Progenitor cell of endocrine pancreas (in vitro differentiated cells): ENCODE data around the gene ACYP2. TPM values are rescaled to one million over a fixed set of nuclear protein-coding genes. Genes with fewer than 3 reads are reported as not detected.

Source experiments
- DNase-seq: peaks from one replicate; pipeline ENCODE4 v3.0.0; 2021; ENCODE audit warnings: low spot score; ENCODE audit not compliant: unreplicated experiment
- H3K27ac Mint-ChIP-seq: 2 replicates; pipeline ENCODE4 v1.8.0; 2021; ENCODE audit warnings: mild to moderate bottlenecking, moderate library complexity, mixed read lengths
- H3K27me3 Mint-ChIP-seq: 2 replicates; pipeline ENCODE4 v1.8.0; 2021; ENCODE audit warnings: mixed read lengths
- H3K36me3 Mint-ChIP-seq: 2 replicates; pipeline ENCODE4 v1.8.0; 2022; ENCODE audit warnings: mixed read lengths; ENCODE audit not compliant: insufficient read depth
- H3K4me1 Mint-ChIP-seq: 2 replicates; pipeline ENCODE4 v1.8.0; 2021; ENCODE audit warnings: low read depth, mixed read lengths
- H3K4me3 Mint-ChIP-seq: 2 replicates; pipeline ENCODE4 v1.8.0; 2021; ENCODE audit warnings: low read depth, mild to moderate bottlenecking, moderate library complexity, mixed read lengths
- H3K9me3 Mint-ChIP-seq: 2 replicates; pipeline ENCODE4 v1.8.0; 2021; ENCODE audit warnings: low read depth, mixed read lengths
- total RNA-seq: library from RNA; stranded (reverse); gene quantifications from 2 replicates; pipeline ENCODE4 v1.2.1, GENCODE V29; 2021
- TF ChIP-seq, protein P1 (sequence below): fragments of 200-600 bp; sonication (generic); IDR thresholded peaks from one replicate; pipeline ENCODE4 v1.5.0; 2021; ENCODE audit warnings: antibody characterized with exemption, mild to moderate bottlenecking; ENCODE audit not compliant: unreplicated experiment

ACYP2 gene
- total RNA-seq, 1 donor from 2014 or later = 8.6 TPM

GRCh38 chr2:54308782-54309181 is 193.4 kb downstream of the ACYP2 start:
- Mint-ChIP-seq H3K9me3 (no peaks in the 10 kb centered on the region), H3K27ac (no peak overlapping the region), H3K27me3 (no peaks in the 10 kb centered on the region), H3K36me3 (no peaks in the 10 kb centered on the region), H3K4me1 (no peaks in the 10 kb centered on the region), H3K4me3 (no peak overlapping the region)
- DNase-seq = no peak
- TF ChIP-seq, protein P1, sequence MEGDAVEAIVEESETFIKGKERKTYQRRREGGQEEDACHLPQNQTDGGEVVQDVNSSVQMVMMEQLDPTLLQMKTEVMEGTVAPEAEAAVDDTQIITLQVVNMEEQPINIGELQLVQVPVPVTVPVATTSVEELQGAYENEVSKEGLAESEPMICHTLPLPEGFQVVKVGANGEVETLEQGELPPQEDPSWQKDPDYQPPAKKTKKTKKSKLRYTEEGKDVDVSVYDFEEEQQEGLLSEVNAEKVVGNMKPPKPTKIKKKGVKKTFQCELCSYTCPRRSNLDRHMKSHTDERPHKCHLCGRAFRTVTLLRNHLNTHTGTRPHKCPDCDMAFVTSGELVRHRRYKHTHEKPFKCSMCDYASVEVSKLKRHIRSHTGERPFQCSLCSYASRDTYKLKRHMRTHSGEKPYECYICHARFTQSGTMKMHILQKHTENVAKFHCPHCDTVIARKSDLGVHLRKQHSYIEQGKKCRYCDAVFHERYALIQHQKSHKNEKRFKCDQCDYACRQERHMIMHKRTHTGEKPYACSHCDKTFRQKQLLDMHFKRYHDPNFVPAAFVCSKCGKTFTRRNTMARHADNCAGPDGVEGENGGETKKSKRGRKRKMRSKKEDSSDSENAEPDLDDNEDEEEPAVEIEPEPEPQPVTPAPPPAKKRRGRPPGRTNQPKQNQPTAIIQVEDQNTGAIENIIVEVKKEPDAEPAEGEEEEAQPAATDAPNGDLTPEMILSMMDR = no peak

GRCh38 chr2:54310311-54310710 is 194.9 kb downstream of the ACYP2 start:
- DNase-seq = no peak
- H3K4me3 Mint-ChIP-seq = no peak overlapping the region
- TF ChIP-seq, protein P1 = no peak
- no peaks in the 10 kb centered on the region for H3K4me1 Mint-ChIP-seq
- no peaks in the 10 kb centered on the region for H3K27me3 Mint-ChIP-seq
- H3K36me3 Mint-ChIP-seq = no peaks in the 10 kb centered on the region
- H3K27ac Mint-ChIP-seq = no peak overlapping the region
- no peaks in the 10 kb centered on the region for H3K9me3 Mint-ChIP-seq

GRCh38 chr2:54310961-54311360 is 195.5 kb downstream of the ACYP2 start:
- Mint-ChIP-seq H3K27ac (no peak overlapping the region), H3K36me3 (no peaks in the 10 kb centered on the region), H3K4me1 (no peaks in the 10 kb centered on the region), H3K27me3 (no peaks in the 10 kb centered on the region), H3K4me3 (no peak overlapping the region), H3K9me3 (peaks cover under 1% of the 10 kb centered on the region)
- TF ChIP-seq, protein P1 = no peak
- DNase-seq = no peak

- Mint-ChIP-seq H3K27me3 (no peaks in the 10 kb centered on the region), H3K4me3 (no peak overlapping the region), H3K36me3 (no peaks in the 10 kb centered on the region), H3K4me1 (no peaks in the 10 kb centered on the region), H3K27ac (no peak overlapping the region), H3K9me3 (peaks cover 6% of the 10 kb centered on the region)
- TF ChIP-seq, protein P1 = no peak
- DNase-seq = no peak
These were observed 197.7 kb downstream of the ACYP2 start for GRCh38 chr2:54313147-54313546.

GRCh38 chr2:54317973-54318372 is 202.6 kb downstream of the ACYP2 start:
- Mint-ChIP-seq H3K9me3 (peaks cover 6% of the 10 kb centered on the region), H3K27me3 (no peaks in the 10 kb centered on the region), H3K4me1 (no peaks in the 10 kb centered on the region), H3K36me3 (no peaks in the 10 kb centered on the region), H3K27ac (no peak overlapping the region), H3K4me3 (no peak overlapping the region)
- DNase-seq = no peak
- TF ChIP-seq, protein P1 = no peak
